Fibroblast of lung (primary cell): ENCODE data around the gene PDC.

Experiments used
- EZH2 ChIP-seq: IDR thresholded peaks from 2 replicates; pipeline ENCODE4 v1.5.1; 2012; ENCODE audit warnings: low read length, control low read depth, mild to moderate bottlenecking; ENCODE audit errors: missing control alignments
- TF ChIP-seq, protein P1 (sequence below), 2 donors: IDR thresholded peaks in 1 of 2; conservative IDR thresholded peaks in 1 of 2; 1 replicate in 1 of 2; 2 replicates in 1 of 2; pipeline ENCODE4 v1.5.1; 2011 to 2012; ENCODE audit warnings: low read length in 2 of 2, control low read depth in 1 of 2, inconsistent platforms in 1 of 2, low read depth in 1 of 2, mild to moderate bottlenecking in 1 of 2

- TF ChIP-seq, protein P1, sequence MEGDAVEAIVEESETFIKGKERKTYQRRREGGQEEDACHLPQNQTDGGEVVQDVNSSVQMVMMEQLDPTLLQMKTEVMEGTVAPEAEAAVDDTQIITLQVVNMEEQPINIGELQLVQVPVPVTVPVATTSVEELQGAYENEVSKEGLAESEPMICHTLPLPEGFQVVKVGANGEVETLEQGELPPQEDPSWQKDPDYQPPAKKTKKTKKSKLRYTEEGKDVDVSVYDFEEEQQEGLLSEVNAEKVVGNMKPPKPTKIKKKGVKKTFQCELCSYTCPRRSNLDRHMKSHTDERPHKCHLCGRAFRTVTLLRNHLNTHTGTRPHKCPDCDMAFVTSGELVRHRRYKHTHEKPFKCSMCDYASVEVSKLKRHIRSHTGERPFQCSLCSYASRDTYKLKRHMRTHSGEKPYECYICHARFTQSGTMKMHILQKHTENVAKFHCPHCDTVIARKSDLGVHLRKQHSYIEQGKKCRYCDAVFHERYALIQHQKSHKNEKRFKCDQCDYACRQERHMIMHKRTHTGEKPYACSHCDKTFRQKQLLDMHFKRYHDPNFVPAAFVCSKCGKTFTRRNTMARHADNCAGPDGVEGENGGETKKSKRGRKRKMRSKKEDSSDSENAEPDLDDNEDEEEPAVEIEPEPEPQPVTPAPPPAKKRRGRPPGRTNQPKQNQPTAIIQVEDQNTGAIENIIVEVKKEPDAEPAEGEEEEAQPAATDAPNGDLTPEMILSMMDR (conservative IDR thresholded peaks at IDR 0.05 in 1 of 2, IDR thresholded peaks at IDR 0.05 in 1 of 2; ENCODE audit: low read depth in 1 of 2, low read length in 2 of 2): no peak
- TF ChIP-seq EZH2: no peak
Measured at GRCh38 chr1:186476264-186477040, 15.5 kb upstream of the PDC start.
